Caco-2 (cell line): ENCODE results near the gene FXYD7. TPM values are rescaled to one million over a fixed set of nuclear protein-coding genes. Genes with fewer than 3 reads are reported as not detected.
"Not testable (repeated sequence)": the region's sequence is repeated elsewhere in the genome, so short reads cannot be mapped to it uniquely, and the experiment has no call there.

ENCODE experiments used
- BruUV-seq: library from RNA; stranded (reverse); fragments of 400-500 nt; replicated peaks from 2 replicates; lab custom pipeline; 2021; lab: Mats Ljungman, UMichigan
- CTCF ChIA-PET: fragments of 300-600 bp; sonication (Branson Sonifier 250); formaldehyde crosslinking; loops from one replicate; lab custom pipeline; 2022; ENCODE audit warnings: antibody characterized with exemption; lab: Charles Lee
- POLR2A ChIA-PET: fragments of 300-600 bp; sonication (Branson Sonifier 250); formaldehyde crosslinking; loops from one replicate; lab custom pipeline; 2022; ENCODE audit warnings: antibody characterized with exemption; lab: Charles Lee
- DNase-seq, 2 experiments: peaks; one replicate each; pipeline versions ENCODE4 v3.0.0 to v3.0.0-alpha.2; 2020 to 2022
- H3K27me3 ChIP-seq: replicated peaks from 2 replicates; pipeline ENCODE4 v1.6.0; 2011; ENCODE audit warnings: low read length; ENCODE audit not compliant: control insufficient read depth, insufficient read depth
- H3K36me3 ChIP-seq: 2 replicates; pipeline ENCODE4 v1.5.1; 2011; ENCODE audit warnings: low read length; ENCODE audit not compliant: control insufficient read depth, insufficient read depth
- H3K4me1 ChIP-seq: fragments of 250-450 bp; sonication (Bioruptor Pico); 2 replicates; pipeline ENCODE4 v1.5.1; 2020; ENCODE audit warnings: mild to moderate bottlenecking
- H3K4me3 ChIP-seq: 2 replicates; pipeline ENCODE4 v1.5.1; 2011; ENCODE audit warnings: low read depth, mild to moderate bottlenecking, control low read depth, low read length
- H3K9me3 ChIP-seq: fragments of 250-450 bp; sonication (Bioruptor Pico); 2 replicates; pipeline ENCODE4 v1.5.1; 2020; ENCODE audit warnings: mild to moderate bottlenecking, moderate library complexity
- H3K27ac Mint-ChIP-seq: one replicate; pipeline ENCODE4 v1.8.0; 2022; ENCODE audit warnings: mixed read lengths; ENCODE audit not compliant: unreplicated experiment
- H3K27me3 Mint-ChIP-seq: one replicate; pipeline ENCODE4 v1.8.0; 2022; ENCODE audit warnings: mixed read lengths; ENCODE audit not compliant: insufficient read depth, unreplicated experiment
- H3K36me3 Mint-ChIP-seq: one replicate; pipeline ENCODE4 v1.8.0; 2022; ENCODE audit warnings: mild to moderate bottlenecking, mixed read lengths; ENCODE audit not compliant: insufficient read depth, unreplicated experiment
- H3K4me1 Mint-ChIP-seq: one replicate; pipeline ENCODE4 v1.8.0; 2022; ENCODE audit warnings: low read depth, mixed read lengths; ENCODE audit not compliant: unreplicated experiment
- H3K4me3 Mint-ChIP-seq: one replicate; pipeline ENCODE4 v1.8.0; 2022; ENCODE audit warnings: mild to moderate bottlenecking, moderate library complexity, mixed read lengths; ENCODE audit not compliant: unreplicated experiment
- H3K9me3 Mint-ChIP-seq: one replicate; pipeline ENCODE4 v1.8.0; 2022; ENCODE audit warnings: mixed read lengths; ENCODE audit not compliant: unreplicated experiment
- CTCF ChIP-seq, 2 experiments: fragments of 200-600 bp in 1 of 2; IDR thresholded peaks; 1 replicate in 1 of 2; 2 replicates in 1 of 2; pipeline versions ENCODE4 v1.5.1 to v1.8.0; 2011 to 2022; ENCODE audit warnings: antibody characterized with exemption in 1 of 2, control low read depth in 1 of 2, inconsistent platforms in 1 of 2, low read depth in 1 of 2, low read length in 1 of 2, mild to moderate bottlenecking in 1 of 2, moderate library complexity in 1 of 2; ENCODE audit not compliant: insufficient read depth in 1 of 2, severe bottlenecking in 1 of 2, unreplicated experiment in 1 of 2
- intact Hi-C: fragments of 100-400 bp; cut with micrococcal nuclease; formaldehyde crosslinking; loops from one replicate; pipeline ENCODE4 v1.10.0; 2022; ENCODE audit not compliant: unreplicated experiment
- total RNA-seq: library from RNA; stranded (reverse); gene quantifications from 2 replicates; pipeline ENCODE4 v1.2.3, GENCODE V29; 2022

Gene FXYD7
- total RNA-seq, 1 experiment from 2014 or later: not detected

DNA sequence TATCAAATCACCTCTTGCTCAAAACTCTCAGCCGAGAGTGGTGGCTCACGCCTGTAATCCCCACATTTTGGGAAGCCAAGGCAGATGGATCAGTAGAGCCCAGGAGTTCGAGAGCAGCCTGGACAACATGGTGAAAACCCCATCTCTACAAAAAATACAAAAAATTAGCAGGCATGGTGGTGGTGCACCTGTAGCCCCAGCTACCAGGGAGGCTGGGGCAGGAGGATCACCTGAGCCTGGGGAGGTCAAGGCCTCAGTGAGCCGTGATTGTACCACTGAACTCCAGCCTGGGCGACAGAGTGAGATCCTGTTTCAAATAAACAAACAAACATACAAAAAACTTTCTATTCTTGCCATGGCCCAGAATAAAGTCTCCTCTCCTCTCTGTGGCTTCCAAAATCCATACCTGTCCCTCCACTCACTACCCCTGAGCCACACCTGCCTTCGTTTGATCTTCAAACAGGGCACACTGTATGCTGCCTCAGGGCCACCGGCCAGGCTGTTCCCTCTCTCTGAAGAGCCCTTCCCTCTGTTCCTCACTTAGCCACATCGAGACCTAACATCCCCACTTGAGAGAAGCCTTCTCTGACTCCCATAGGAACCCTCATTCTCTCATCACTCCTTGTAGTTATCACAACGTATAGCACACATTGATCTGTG, 14.5 kb upstream of the FXYD7 start:
- no peaks in the 10 kb centered on the region for H3K36me3 ChIP-seq
- Mint-ChIP-seq H3K9me3 (no peaks in the 10 kb centered on the region), H3K4me1 (peaks cover 15% of the 10 kb centered on the region), H3K27me3 (no peaks in the 10 kb centered on the region), H3K36me3 (peaks cover 8% of the 10 kb centered on the region), H3K4me3 (no peak overlapping the region), H3K27ac (no peak overlapping the region)
- BruUV-seq: no TSS peak
- H3K9me3 ChIP-seq: no peaks in the 10 kb centered on the region
- no peak overlapping the region for H3K4me3 ChIP-seq
- no peak for DNase-seq
- ChIA-PET CTCF (no interaction called here), POLR2A (no interaction called here)
- no peaks in the 10 kb centered on the region for H3K27me3 ChIP-seq
- intact Hi-C loops: no loop called here
- no peak for TF ChIP-seq CTCF (IDR thresholded peaks at IDR 0.05; ENCODE audit: insufficient read depth in 1 of 2, low read depth in 1 of 2, low read length in 1 of 2, severe bottlenecking in 1 of 2, unreplicated experiment in 1 of 2)
- peaks cover 19% of the 10 kb centered on the region for H3K4me1 ChIP-seq

DNA sequence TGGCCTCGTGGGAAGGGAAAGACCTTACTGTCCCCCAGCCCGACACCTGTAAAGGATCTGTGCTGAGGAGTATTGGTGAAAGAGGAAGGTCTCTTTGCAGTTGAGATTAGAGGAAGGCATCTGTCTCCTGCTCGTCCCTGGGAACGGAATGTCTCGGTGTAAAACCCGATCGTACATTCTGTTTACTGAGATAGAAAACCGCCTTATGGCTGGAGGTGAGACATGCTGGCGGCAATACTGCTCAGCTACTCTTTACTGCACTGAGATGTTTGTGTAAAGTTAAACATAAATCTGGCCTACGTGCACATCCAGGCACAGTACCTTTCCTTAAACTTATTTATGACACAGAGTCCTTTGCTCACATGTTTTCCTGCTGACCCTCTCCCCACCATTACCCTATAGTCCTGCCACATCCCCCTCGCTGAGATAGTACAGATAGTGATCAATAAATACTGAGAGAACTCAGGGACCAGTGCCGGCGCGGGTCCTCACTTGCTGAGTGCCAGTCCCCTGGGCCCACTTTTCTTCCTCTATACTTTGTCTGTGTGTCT, 13.3 kb upstream of the FXYD7 start:
- H3K4me1 Mint-ChIP-seq, H3K27me3 ChIP-seq, H3K36me3 Mint-ChIP-seq, H3K4me3 ChIP-seq, DNase-seq, intact Hi-C loops, H3K27ac Mint-ChIP-seq, BruUV-seq, H3K27me3 Mint-ChIP-seq, CTCF ChIA-PET, H3K36me3 ChIP-seq, POLR2A ChIA-PET, H3K9me3 Mint-ChIP-seq, H3K9me3 ChIP-seq: not testable (repeated sequence)
- peak overlapping the region; percentile 15 for H3K4me3 Mint-ChIP-seq
- H3K4me1 ChIP-seq: peaks cover 17% of the 10 kb centered on the region

- intact Hi-C loops: no loop called here
- H3K4me3 Mint-ChIP-seq: no peak overlapping the region
- no peak overlapping the region for H3K27ac Mint-ChIP-seq
- Histone ChIP-seq H3K9me3 (no peaks in the 10 kb centered on the region), H3K27me3 (no peaks in the 10 kb centered on the region), H3K4me1 (peaks cover 14% of the 10 kb centered on the region; the same call in 1 of the 2 replicates), H3K4me3 (no peak overlapping the region), H3K36me3 (no peaks in the 10 kb centered on the region)
- no peaks in the 10 kb centered on the region for H3K9me3 Mint-ChIP-seq
- peaks cover 7% of the 10 kb centered on the region for H3K4me1 Mint-ChIP-seq
- H3K36me3 Mint-ChIP-seq: no peaks in the 10 kb centered on the region
- CTCF ChIA-PET: no interaction called here
- no TSS peak for BruUV-seq
- H3K27me3 Mint-ChIP-seq: peaks cover 2% of the 10 kb centered on the region
- DNase-seq: no peak
- POLR2A ChIA-PET: no interaction called here
- no peak for TF ChIP-seq CTCF (IDR thresholded peaks at IDR 0.05; ENCODE audit: insufficient read depth in 1 of 2, low read depth in 1 of 2, low read length in 1 of 2, severe bottlenecking in 1 of 2, unreplicated experiment in 1 of 2)
These were observed 12.0 kb upstream of the FXYD7 start for GRCh38 chr19:35130761-35131720.
